Loucy (cell line): ENCODE measurements around the gene UBA7.

Experiments used
- EZH2phosphoT487 ChIP-seq: fragments of 200-600 bp; IDR thresholded peaks from 2 replicates; pipeline ENCODE4 v1.6.1; 2018; ENCODE audit warnings: antibody characterized with exemption, mild to moderate bottlenecking, moderate library complexity, borderline replicate concordance
- TF ChIP-seq, protein P1 (sequence below): fragments of 200-600 bp; sonication (generic); conservative IDR thresholded peaks from 2 replicates; pipeline ENCODE4 v1.5.1; 2014; ENCODE audit warnings: mild to moderate bottlenecking, antibody characterized with exemption, low read length

DNA sequence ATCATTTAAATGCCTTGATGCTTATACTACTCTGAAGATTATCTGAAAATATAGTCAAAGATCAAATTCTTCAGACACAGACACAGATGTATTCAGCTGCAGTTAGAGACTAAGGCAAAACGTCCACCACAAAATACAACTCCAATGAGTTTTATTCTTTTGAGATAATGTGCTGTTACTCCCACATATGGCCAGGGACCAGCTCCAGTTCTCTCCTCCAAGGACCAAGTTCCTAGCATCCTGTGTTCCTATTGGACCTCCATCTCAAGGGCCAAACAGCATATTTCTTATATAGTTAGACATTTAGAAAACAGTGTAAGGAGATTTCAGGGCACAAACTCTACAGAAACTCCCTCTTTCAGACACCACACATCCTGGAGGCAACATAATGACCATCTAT, 54.5 kb downstream of the UBA7 start:
- TF ChIP-seq, protein P1, sequence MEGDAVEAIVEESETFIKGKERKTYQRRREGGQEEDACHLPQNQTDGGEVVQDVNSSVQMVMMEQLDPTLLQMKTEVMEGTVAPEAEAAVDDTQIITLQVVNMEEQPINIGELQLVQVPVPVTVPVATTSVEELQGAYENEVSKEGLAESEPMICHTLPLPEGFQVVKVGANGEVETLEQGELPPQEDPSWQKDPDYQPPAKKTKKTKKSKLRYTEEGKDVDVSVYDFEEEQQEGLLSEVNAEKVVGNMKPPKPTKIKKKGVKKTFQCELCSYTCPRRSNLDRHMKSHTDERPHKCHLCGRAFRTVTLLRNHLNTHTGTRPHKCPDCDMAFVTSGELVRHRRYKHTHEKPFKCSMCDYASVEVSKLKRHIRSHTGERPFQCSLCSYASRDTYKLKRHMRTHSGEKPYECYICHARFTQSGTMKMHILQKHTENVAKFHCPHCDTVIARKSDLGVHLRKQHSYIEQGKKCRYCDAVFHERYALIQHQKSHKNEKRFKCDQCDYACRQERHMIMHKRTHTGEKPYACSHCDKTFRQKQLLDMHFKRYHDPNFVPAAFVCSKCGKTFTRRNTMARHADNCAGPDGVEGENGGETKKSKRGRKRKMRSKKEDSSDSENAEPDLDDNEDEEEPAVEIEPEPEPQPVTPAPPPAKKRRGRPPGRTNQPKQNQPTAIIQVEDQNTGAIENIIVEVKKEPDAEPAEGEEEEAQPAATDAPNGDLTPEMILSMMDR = no peak
- no peak for TF ChIP-seq EZH2phosphoT487
